Measurements from ENCODE around the gene CLMN.

Gene CLMN

DNA sequence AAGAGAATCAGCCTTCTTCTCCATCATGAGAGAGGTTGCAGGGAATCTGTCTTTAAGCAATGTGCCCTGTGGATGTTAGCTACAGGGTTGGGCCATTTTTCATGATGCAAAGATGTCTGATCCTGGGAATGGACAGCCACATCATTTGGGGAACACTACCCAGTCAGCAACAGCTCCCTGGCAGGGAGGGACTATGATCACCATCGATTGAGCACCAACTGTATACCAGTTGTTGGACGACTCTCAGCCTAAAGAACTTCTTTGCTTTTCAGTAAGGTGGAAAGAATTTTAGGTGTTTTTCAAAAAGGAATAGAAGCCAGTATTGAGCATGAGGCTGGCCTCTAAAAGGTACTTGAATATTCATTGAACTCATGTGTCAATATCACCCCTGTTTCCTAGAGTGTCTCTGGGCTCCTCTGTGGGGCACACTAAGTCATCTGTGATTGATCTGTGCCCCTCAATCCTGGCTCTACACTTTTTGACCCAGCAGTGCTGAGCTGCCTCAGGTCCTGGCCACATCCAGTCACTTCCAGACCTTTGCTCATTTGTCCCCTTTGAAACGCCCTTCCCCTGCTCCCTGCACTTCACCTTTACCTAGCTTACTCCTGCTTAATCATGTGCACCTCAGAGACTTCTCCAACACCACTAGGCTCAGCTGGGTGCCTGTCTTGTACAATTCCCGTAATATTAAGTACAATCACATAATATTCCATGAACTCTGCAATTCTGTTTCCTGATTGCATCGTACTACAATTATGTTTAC is 2.2 kb upstream of the CLMN start:
- no peak for DNase-seq (ENCODE audit: low read depth in 2 of 2)

DNA sequence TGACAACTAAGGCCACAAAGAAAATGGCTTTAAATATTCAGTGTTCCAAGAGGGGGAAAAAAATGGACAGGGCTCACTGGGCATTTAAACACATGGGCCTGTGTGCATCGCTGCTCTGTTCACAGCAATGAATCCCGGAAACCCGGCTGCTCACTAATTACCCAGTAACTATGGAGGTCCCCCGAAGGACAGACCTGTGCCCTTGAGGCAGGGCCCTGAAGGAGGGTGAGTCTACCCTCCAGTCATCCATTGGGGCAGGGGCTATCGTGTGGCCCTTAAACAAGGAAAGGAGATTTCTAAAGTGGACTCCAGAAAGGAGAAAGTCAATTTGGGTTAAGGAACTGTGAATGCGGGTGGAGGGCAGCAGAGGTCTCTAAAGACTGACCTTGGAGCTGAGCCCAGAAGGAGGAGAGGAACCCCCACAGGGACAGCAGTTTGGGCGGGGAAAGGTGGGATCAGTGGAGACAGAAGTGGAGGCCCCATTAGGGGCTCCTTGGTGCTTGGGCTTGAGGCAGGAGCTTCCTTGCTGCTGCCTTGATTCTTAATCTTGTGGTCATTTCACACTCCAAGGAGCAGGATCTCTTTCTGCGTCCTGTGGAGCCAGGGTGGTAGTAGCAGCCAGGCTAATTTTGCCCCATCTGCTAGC is 1.4 kb upstream of the CLMN start:
- no peak for DNase-seq (ENCODE audit: low read depth in 2 of 2)

DNA sequence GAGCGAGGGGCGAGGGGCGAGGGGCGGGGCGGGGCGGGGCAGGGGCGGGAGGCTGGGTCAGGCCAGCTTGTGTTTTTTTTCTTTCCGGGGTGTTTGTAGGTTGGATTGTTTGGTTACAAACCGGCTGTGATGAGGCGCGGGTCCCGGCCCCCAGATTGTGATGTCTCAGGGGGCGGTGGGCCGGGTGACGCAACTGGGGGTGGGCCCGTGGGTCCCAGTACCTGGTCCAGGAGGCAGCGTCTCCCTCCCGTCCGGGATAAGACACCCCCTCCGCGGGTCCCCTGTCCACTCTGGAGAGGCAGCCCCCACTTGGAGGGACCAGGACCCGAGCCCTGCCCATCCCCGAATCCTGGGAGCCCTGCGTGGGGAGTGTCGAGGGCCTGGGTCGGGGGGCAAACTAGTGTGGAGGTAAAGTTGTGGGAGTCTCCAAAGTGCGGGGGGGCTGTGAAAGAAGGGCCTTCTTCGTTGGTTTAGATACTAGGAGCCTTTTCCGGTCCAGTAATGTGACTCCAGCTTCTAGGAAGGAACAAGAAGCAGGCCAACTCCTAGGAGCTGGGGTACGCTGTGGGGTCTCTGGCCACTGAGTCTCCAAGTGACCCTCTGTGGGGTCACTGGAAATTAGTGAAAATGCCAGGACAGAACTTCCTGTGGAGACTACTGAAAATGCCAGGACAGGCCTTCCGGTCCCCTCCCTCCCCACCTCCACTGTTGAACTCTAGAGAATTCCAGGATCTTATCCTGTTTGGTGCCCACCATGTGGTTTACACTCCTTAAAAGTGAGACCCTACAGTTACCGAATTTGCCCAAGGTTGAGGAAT is 579 bp upstream of the CLMN start:
- no peak for DNase-seq (ENCODE audit: low read depth in 2 of 2)

DNA sequence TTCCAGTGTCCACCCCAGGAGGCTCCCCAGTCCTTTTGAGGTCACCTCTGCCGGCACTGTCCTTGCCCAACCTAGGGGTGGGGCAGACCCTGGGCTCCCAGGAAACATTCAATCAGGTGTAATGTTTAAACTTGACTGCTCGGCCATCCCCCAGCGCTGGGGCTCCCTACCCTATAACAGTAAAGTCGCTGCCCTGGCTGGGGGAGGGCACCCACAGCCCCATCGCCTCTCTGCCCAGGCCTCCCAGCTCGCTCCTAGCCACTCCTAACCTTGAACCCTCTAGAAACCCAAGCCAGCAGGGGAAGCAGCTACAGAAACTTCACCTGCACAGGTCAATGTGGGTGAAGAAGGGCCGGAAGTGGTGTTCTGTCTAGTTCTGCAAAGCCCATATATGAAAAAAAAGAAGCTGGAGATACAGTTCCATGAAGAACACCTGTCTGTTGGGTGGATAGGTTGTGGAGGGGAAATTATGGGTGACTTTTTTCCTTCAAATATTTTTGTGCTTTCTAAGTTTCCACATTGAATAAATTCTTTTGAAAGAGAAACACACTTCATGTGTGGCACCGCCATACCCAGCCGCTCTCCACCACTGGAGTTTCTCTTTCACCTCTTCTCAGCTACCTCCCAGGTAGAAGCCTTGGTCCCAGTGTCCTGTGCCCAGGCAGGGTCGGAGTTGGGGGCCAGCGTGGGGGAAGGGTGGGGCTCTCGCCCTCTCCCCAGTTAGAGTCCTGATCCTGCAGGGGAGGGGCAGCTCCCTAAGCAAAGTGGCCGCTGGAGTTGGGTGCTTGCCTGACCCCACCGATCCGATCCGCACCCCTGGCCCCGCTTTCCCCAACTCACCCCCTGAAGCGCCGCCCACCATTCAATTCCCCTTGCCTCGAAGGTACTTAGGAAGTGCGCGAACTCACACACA is 1.1 kb downstream of the CLMN start:
- no peak for DNase-seq (ENCODE audit: low read depth in 2 of 2)

DNA sequence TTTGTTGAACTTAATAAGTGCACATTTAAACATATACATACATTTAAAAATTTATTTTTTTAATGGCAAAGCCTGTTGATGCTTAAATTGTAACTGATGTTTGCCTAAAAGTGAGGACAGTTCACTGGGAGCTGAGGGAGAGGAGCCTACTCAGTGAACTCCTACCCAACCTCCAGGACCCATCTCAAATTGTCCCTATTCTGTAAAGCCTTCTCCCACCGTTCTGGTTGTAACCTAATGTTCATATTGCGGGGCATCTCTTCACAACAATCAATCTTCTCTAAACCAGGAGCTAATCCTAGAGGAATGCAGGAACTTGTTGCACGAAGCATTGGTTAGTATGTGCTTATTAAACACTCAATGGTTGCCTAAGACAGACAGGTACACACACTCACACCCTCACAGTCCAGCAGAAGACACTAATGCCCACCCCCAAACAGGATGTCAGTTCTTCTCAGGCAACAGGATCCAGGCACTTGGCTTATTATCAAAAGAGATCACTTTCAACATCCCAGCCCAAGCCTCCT is 1.8 kb downstream of the CLMN start:
- no peak for DNase-seq (ENCODE audit: low read depth in 2 of 2)

DNA sequence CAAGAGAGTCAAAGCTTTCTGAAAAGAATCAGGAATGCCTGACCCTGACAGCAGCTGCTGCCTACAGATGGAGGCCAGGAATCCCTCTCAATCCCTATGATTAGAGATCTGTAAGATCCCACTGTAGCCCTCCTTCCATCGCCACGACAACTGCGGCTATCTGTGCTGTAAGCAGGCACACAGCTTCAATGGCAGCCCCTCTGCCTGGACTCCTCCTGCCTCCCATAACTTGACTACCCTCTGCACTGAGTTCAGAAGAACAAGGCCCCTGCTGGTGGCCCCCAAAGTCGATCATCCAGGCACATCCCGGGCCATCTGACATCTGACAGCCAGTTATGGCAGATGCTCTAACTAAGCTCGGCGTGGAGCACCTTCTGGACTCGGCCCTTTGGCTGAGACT is 2.9 kb downstream of the CLMN start:
- no peak for DNase-seq (ENCODE audit: low read depth in 2 of 2)

DNA sequence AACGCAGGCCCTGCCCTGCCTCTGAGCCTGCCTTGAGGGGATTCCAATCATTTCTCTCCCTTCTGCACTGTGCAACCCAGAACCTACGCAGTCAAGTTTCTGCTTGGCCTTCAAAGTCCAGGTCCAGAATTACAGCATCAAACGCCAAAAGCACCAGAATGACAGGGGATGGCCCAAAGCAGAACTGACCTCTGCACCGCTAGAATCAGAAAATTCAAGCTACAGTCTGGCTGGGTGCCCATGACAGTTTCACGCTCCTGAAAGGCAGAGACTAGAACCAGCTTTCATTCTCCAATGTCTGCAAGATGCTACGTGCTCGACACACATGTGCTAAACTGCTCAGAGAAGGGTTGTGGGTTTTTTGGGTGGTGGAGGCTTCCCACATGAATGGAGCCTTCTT is 4.1 kb downstream of the CLMN start:
- DNase-seq (ENCODE audit: low read depth in 2 of 2), result no peak

DNA sequence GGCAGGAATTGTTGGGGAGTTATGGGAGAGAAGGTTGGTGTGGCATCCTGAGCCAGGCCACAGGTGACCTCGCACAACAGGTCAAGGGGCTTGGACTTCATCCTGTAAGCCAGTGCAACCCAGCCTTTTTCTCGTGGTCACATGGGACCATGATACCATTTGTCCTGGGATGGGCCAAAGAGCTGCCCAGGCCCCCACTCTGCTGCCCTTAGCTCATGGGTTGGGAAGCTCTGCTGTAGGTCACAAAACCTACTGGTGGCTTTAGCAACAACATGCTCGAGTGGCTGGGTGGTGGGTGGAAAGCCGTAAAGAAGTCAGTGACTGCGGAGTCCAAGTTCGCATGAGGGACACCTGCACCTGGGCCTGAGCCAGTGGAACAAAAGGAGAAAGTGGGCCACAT is 4.6 kb downstream of the CLMN start:
- no peak for DNase-seq (ENCODE audit: low read depth in 2 of 2)

DNA sequence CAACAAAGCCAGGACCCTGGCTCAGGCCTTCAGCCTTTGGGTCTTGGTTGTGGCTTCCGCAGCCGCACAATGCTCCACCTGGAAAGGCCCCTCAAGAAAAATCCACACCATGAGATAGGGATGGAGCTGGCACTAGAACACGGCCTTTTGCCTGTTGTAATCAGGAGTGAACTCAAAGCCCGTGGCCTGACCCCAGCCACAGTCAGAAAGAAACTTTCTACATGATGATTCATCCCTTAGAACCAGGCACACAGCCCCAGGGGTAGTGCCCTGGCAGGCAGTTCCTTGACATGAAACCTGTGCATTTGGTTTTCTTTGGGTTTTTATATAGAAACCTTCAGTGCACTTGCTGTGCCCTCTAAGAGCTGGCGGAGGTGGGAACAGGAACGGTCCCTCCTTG is 5.1 kb downstream of the CLMN start:
- no peak for DNase-seq (ENCODE audit: low read depth in 2 of 2)

DNA sequence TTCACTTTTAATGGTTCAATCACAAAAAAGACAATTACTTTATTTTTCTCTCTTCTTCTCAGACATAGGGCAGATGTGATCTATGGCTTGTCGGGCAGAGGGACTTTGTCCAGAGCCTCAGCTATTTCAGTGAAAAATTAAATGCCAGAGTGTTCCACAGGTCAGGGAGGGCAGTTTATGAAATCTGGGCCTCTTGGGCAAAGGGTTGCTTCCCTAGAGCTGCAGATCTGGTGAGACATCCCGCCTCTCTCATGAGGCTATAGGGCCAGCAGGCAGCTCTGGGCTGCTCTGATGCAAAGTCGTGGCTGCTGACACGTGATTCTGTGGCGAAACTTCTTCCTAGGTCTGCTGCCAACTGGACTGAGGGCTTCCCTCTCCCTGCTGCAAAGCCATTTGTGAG is 6.0 kb downstream of the CLMN start:
- DNase-seq (ENCODE audit: low read depth in 2 of 2), result no peak

DNA sequence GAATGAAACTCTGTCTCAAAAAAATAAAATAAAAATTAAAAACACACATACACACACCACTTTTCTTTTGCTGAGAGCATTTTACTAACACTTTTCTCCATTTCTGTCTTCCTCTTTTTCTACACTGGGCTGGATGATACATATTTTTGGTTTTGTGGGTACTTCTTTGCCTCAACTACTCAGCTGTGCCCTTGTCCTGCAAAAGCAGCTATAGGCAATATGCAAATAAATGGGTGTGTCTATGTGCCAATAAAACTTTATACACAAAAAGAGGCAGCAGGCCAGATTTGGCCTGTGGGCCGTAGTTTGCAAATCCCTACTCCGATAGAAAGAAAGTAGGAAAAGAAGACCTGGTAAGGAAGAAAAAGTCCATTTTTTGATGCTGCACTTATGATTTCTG is 6.5 kb downstream of the CLMN start:
- no peak for DNase-seq (ENCODE audit: low read depth in 2 of 2)

DNA sequence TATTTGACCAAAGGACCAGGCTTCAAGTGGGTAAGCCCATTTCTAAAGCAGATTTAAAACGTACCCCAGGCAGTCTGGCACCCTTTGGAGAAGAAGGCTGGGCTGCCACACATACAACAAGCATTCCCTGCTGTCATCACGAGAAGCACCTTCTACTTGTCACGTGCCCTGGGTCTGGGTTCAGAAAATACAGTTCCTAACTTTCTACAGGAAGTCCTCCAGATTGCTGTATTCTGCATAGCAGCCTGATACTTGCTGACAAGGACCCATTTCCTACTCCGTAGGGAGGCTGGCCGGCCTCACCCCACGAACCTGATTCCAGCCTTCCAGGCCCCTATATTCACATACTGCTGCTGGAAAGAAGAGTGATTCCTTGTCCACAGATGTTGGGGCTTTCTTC is 7.4 kb downstream of the CLMN start:
- no peak for DNase-seq (ENCODE audit: low read depth in 2 of 2)

DNA sequence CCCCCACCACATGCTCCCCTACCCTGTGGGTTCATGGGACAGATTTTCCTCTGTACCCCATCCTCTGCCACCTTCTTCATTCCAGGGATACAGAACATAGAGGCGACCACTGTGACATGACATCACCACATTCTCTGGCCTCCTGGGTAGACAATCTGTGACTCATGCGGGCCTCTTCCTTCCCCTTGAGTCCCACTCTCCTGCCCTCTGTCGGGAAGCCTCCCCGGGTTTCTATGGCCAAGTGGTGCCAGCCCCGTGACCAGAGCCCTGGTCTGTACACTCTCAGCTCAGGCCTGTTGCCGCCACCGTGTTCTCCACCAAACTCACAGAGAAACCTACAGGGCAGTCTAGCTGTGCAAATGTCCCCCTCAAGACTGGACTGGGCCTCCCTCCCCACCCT is 8.0 kb downstream of the CLMN start:
- DNase-seq (ENCODE audit: low read depth in 2 of 2), result no peak

DNA sequence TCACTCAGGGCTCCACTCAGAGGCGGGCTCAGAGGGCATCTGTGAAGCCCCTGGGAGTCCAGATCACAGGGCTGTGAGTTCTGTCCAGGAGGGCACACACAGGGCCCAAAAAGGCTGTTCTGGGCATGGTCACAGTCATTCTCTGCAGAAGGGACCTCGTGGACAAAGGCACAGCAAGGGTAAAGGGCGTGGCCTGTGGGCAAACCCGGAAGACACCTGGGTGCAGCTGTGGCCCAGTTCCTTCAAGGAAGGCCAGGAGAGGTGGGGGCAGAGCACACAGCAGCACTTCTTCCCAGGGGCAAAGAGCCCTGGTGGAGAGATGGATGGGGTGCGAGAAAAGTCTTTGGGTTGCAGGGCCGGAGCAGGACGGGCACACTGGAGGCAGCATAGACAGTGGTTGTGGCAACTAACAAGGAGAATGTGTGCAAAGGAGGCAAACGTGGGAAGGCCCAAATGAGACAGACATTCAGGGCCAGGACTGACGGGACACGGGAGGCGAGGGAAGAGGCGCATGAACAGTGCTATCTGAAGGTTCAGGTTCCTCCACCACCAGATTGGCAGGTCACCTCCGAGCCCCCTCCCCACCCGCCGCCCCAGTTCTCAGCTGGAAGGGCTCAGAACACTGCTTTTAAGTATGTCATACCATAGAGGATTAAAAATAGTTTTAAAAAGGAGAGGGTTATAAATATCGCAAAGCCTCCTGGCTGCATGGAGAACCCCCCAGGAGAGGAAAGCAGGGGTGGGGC is 8.9 kb downstream of the CLMN start:
- no peak for DNase-seq (ENCODE audit: low read depth in 2 of 2)

DNA sequence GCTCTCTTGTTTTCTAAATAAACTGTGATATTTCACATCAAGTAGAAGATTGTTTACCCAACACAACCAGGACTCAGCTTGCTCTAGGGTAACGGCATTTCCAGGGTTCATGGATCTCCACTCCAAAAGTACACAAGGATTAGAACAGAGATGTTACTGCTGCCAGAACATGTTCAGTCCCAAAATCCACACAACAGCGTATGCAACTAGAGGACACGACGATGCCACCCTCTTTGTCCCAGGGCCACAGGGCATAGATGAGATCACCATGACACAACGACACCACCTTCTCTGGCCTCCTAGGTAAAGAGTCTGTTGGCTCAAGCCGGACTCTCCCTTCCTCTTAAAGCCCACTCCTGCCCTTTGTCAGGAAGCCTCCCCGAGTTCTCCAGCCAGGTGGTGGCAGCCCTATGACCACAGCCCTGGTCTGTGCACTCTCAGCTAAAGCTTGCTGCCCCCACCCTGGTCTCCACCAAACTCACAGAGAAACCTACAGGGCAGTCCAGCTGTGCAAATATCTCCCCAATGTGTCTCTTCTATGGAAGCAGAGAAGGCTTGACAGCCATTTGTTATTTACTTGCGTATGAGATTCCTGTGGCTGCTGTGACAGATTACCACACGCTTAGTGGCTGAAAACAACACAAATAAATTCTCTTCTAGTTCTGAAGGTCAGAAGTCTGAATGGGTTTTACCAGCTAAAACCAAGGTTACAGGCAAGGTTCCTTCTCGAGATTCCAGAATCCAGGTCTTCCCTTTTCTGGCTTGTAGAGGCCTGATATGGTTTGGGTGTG is 10.3 kb downstream of the CLMN start:
- DNase-seq (ENCODE audit: low read depth in 2 of 2), result no peak

DNA sequence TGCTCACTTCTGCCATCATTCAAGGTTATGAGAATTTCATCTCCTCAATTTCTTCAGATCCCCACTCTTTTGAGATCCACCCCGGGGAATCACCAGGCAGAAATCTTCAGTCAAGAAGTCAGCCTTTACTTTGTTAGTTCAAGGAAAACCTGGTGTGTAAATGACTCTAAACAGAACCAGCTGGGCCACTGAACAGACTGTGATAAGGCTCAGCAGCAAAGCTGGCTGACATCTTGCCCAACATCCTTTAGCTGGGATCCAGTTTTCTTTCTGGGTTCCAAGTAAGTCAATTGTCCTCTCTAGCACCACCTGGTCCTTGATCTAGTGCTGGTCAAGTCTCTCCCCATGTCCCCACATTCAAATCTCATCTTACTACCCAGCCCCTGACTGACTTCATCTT is 11.6 kb downstream of the CLMN start:
- DNase-seq (ENCODE audit: low read depth in 2 of 2), result no peak

DNA sequence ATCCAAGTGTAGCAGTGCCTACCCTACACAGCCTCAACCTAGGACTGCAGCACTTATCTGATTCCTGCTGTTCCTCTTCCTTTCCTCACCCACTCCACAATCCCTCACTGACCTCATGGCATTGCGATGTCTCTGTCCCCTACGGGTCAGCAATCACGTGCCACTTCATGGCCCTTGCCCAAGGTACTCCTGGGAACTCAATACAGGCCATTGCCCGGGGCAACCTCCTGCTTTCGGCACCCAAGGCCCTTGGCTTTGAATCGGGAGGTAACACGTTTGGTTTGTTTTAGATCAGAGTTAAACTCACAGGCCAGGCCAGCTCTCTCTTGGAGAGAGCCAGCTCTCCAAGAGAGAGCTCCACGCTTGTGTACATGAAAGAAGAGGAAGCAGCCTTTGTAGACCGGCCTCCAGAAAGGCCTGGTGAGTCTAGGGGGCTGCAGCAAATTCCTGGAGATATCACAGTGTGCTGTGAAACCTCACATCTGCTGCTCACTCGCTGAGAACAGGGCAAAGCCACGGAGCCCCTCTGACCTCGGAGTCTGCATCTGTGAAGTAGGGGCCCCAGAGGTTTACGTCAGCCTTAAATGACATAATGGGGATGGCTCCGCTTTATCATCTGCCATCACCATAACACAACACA is 12.2 kb downstream of the CLMN start:
- DNase-seq (ENCODE audit: low read depth in 2 of 2), result no peak

DNA sequence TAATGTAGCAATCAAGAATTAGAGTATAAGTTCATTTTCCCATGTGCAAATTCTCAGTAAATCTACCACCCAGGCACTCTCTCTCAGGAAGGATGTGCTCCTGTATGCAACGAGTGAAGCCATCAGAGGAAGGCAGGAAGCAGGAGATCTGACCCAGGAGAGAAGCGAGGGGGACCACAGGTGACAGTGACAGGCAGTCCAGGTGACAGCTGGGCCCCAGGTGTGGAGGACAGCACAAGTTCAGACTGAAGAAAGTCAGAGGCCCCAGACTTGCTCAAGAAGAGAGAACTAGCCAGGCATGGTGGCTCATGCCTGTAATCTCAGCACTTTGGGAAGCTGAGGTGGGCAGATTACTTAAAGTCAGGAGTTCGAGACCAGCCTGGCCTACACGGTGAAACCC is 13.8 kb downstream of the CLMN start:
- DNase-seq (ENCODE audit: low read depth in 2 of 2), result no peak

DNA sequence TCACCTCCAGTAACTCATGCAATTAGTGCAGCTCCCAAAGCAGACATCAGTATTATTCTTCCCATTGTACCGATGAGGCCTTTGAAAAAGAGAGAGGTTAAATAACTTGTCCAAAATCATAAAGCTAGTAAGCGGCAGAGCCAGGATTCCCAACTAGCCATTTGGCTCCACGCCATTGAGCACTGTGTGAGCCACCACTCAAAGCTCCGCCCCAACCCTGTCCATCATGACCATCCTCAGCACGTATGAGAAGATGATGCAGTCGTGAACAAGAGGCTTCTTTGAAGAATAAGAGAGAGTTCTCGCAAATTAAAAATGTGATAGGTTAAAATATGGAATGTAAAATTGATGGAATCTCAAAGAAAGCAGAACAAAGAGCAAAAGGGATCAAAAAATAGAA is 14.6 kb downstream of the CLMN start:
- no peak for DNase-seq (ENCODE audit: low read depth in 2 of 2)

DNA sequence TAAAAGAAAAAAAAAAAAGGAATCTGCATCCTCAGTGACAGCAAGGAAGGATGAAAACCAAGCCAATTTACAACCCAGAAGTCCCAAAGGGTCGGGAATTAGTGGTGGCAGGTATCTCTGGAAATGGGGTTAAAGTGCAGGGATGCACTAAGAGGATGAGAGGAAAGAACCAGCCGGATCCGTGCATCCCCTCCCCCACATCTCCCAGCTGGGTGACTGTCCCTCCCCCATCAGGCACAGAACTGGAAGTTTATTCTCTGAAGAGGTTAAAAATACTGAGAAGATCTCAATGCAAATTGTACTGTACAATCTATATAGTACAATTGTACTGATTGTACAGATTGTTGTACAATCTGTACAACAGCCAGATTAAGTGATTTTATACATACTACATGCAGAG is 15.4 kb downstream of the CLMN start:
- DNase-seq (ENCODE audit: low read depth in 2 of 2), result no peak
